ENCODE data around the gene CCDC82.
A peak's percentile ranks its signal among the peaks of the same experiment; 100 is the strongest.

The CCDC82 gene

GRCh38 chr11:96309016-96309642, 80.6 kb downstream of the CCDC82 start:
- Histone ChIP-seq H3K9me3 (no peaks in the 10 kb centered on the region), H3K4me3 (ENCODE audit: low read depth, low read length) (no peak overlapping the region), H3K36me3 (no peaks in the 10 kb centered on the region), H3K4me1 (peaks cover 14% of the 10 kb centered on the region; the same call in 1 of the 2 replicates), H3K27me3 (no peaks in the 10 kb centered on the region)
- TF ChIP-seq, protein P1, sequence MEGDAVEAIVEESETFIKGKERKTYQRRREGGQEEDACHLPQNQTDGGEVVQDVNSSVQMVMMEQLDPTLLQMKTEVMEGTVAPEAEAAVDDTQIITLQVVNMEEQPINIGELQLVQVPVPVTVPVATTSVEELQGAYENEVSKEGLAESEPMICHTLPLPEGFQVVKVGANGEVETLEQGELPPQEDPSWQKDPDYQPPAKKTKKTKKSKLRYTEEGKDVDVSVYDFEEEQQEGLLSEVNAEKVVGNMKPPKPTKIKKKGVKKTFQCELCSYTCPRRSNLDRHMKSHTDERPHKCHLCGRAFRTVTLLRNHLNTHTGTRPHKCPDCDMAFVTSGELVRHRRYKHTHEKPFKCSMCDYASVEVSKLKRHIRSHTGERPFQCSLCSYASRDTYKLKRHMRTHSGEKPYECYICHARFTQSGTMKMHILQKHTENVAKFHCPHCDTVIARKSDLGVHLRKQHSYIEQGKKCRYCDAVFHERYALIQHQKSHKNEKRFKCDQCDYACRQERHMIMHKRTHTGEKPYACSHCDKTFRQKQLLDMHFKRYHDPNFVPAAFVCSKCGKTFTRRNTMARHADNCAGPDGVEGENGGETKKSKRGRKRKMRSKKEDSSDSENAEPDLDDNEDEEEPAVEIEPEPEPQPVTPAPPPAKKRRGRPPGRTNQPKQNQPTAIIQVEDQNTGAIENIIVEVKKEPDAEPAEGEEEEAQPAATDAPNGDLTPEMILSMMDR (IDR thresholded peaks at IDR 0.05; ENCODE audit: low read depth, low read length) = no peak
- no peak for DNase-seq

GRCh38 chr11:96307776-96308140, 82.0 kb downstream of the CCDC82 start:
- peaks cover 14% of the 10 kb centered on the region; the same call in 1 of the 2 replicates for H3K4me1 ChIP-seq
- H3K36me3 ChIP-seq = no peaks in the 10 kb centered on the region
- H3K27me3 ChIP-seq = no peaks in the 10 kb centered on the region
- TF ChIP-seq, protein P1 (IDR thresholded peaks at IDR 0.05; ENCODE audit: low read depth, low read length) = no peak
- H3K4me3 ChIP-seq (ENCODE audit: low read depth, low read length) = peak overlapping the region; percentile 52
- no peaks in the 10 kb centered on the region for H3K9me3 ChIP-seq
- DNase-seq = peak; percentile 13

DNA sequence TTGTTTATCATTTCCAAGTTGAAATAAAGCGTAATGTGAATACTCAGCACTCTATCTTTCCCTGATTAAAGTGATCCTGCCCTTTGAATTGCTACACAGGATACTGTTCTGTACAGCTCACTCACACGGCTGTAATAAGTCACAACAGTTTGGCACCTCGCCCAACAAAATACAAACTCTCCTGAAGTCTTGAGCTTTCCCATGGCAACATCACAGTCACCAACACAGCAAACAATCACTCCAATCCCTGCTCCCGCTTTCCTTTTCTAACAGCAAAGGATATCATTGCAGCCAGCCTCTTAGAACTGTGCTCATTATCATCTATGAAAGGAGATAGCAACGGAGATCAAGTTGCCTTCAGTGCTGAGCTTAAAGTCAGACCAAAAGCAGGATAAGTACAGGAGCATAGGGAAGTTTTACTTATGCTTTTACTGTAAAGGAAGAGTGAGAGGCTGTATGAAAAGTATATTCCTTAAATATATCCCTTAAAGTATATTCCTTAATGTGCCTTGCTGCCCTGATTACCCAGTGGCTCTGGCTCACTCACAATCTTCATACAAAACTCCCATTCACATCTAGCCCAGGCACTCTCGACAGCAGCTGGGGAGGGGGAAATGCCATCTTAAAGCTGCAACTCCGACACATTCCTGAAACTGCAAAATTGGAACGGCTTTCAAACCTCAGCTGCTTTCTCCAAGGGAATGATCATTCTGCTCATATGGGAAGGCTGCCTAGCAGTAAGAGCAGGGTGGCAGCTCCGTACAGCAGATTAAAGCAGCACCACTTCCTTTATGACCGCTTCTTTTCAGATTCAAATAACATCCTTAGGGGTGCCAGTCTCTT, 82.6 kb downstream of the CCDC82 start:
- no peaks in the 10 kb centered on the region for H3K9me3 ChIP-seq
- H3K27me3 ChIP-seq = no peaks in the 10 kb centered on the region
- no peaks in the 10 kb centered on the region for H3K36me3 ChIP-seq
- TF ChIP-seq, protein P1 (IDR thresholded peaks at IDR 0.05; ENCODE audit: low read depth, low read length) = no peak
- peaks cover 14% of the 10 kb centered on the region; the same call in 1 of the 2 replicates for H3K4me1 ChIP-seq
- peak overlapping the region; percentile 52 for H3K4me3 ChIP-seq (ENCODE audit: low read depth, low read length)
- peak; percentile 77 for DNase-seq

- Histone ChIP-seq H3K9me3 (no peaks in the 10 kb centered on the region), H3K36me3 (no peaks in the 10 kb centered on the region), H3K4me1 (peaks cover 14% of the 10 kb centered on the region; the same call in 1 of the 2 replicates), H3K27me3 (no peaks in the 10 kb centered on the region), H3K4me3 (ENCODE audit: low read depth, low read length) (peak overlapping the region; percentile 52)
- no peak for DNase-seq
- TF ChIP-seq, protein P1 (IDR thresholded peaks at IDR 0.05; ENCODE audit: low read depth, low read length) = no peak
These were observed 83.1 kb downstream of the CCDC82 start for GRCh38 chr11:96306600-96306932.

GRCh38 chr11:96306071-96306470, 83.6 kb downstream of the CCDC82 start:
- no peak overlapping the region for H3K4me3 ChIP-seq (ENCODE audit: low read depth, low read length)
- H3K9me3 ChIP-seq = no peaks in the 10 kb centered on the region
- no peaks in the 10 kb centered on the region for H3K27me3 ChIP-seq
- H3K36me3 ChIP-seq = no peaks in the 10 kb centered on the region
- DNase-seq = no peak
- TF ChIP-seq, protein P1 (IDR thresholded peaks at IDR 0.05; ENCODE audit: low read depth, low read length) = no peak
- peaks cover 12% of the 10 kb centered on the region; the same call in 1 of the 2 replicates for H3K4me1 ChIP-seq

DNA sequence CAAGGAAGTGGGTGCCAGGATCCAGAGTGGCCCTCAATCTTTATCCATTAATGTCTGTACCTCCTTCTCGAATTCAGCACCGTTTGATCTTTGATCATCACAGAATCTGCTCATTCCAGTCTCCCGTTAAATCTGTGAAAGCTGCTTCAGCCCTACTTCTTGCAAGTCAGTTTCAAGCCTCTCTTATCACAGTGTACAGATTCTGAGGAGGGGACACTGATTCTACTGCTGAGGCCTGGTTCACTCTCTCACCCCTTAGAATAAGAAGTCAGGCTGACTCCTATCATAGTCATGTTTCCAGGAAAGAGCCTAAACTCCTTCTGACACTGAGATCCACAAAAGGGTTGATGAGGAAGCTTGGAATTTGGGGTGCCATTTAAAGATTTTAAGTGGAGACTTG, 85.7 kb downstream of the CCDC82 start:
- Histone ChIP-seq H3K27me3 (no peaks in the 10 kb centered on the region), H3K36me3 (no peaks in the 10 kb centered on the region), H3K4me1 (peaks cover 9% of the 10 kb centered on the region; the same call in 1 of the 2 replicates), H3K9me3 (no peaks in the 10 kb centered on the region), H3K4me3 (ENCODE audit: low read depth, low read length) (no peak overlapping the region)
- TF ChIP-seq, protein P1 (IDR thresholded peaks at IDR 0.05; ENCODE audit: low read depth, low read length) = no peak
- no peak for DNase-seq
